Smooth muscle cell (in vitro differentiated cells): Measurements from ENCODE around the gene PRKAR1B. TPM values are rescaled to one million over a fixed set of nuclear protein-coding genes. Genes with fewer than 3 reads are reported as not detected.

Source experiments
- DNase-seq: peaks from one replicate; lab custom pipeline; 2025; ENCODE audit not compliant: unreplicated experiment; lab: John Stamatoyannopoulos, UW
- H2AFZ ChIP-seq: fragments of 200-600 bp; sonication (generic); 2 replicates; pipeline ENCODE4 v1.6.0; 2016; ENCODE audit warnings: antibody characterized with exemption, low read depth, mild to moderate bottlenecking
- H3F3A ChIP-seq: fragments of 200-600 bp; sonication (generic); 2 replicates; pipeline ENCODE4 v1.6.0; 2017; ENCODE audit warnings: antibody characterized with exemption, low read depth
- H3K27ac ChIP-seq: fragments of 200-600 bp; sonication (generic); 2 replicates; pipeline ENCODE4 v1.5.1; 2016; ENCODE audit warnings: low read depth, mild to moderate bottlenecking
- H3K27me3 ChIP-seq: fragments of 200-600 bp; sonication (generic); 2 replicates; pipeline ENCODE4 v1.6.1; 2016; ENCODE audit warnings: low read depth, mild to moderate bottlenecking
- H3K36me3 ChIP-seq: fragments of 200-600 bp; sonication (generic); 2 replicates; pipeline ENCODE4 v1.5.1; 2016; ENCODE audit warnings: low read depth
- H3K4me1 ChIP-seq: fragments of 200-600 bp; sonication (generic); 2 replicates; pipeline ENCODE4 v1.5.1; 2016; ENCODE audit warnings: low read depth
- H3K4me2 ChIP-seq: fragments of 200-600 bp; sonication (generic); 2 replicates; pipeline ENCODE4 v1.6.0; 2016; ENCODE audit warnings: mild to moderate bottlenecking
- H3K4me3 ChIP-seq: fragments of 200-600 bp; sonication (generic); 2 replicates; pipeline ENCODE4 v1.5.1; 2016; ENCODE audit warnings: mild to moderate bottlenecking
- H3K79me2 ChIP-seq: fragments of 200-600 bp; sonication (generic); 2 replicates; pipeline ENCODE4 v1.6.0; 2016; ENCODE audit warnings: low read depth, mild to moderate bottlenecking
- H3K9ac ChIP-seq: fragments of 200-600 bp; sonication (generic); 2 replicates; pipeline ENCODE4 v1.6.0; 2016; ENCODE audit warnings: low read depth
- H3K9me3 ChIP-seq: fragments of 200-600 bp; sonication (generic); replicated peaks from 2 replicates; pipeline ENCODE4 v1.5.1; 2016; ENCODE audit warnings: low read depth
- H4K20me1 ChIP-seq: fragments of 200-600 bp; sonication (generic); 2 replicates; pipeline ENCODE4 v1.6.0; 2016; ENCODE audit warnings: low read depth
- CTCF ChIP-seq: fragments of 200-600 bp; sonication (generic); IDR thresholded peaks from 2 replicates; pipeline ENCODE4 v1.5.1; 2017; ENCODE audit warnings: borderline replicate concordance, mild to moderate bottlenecking, antibody characterized with exemption; ENCODE audit not compliant: insufficient read depth, poor library complexity, severe bottlenecking
- WGBS: methylation state at CpG from one replicate; pipeline ENCODE4 v1.1.7; 2016; ENCODE audit warnings: low lambda C conversion rate; 5-methylcytosine and 5-hydroxymethylcytosine counted together
- polyA plus RNA-seq: library from polyadenylated mRNA; unstranded; fragments of >200 nt; fragmentation: Nextera tagmentation; extraction: Ambion mirVana; gene quantifications from 2 replicates; pipeline ENCODE4 v1.2.1, GENCODE V29; 2016
- total RNA-seq: library from RNA; depleted of rRNA; stranded (reverse); fragments of >200 nt; gene quantifications from 2 replicates; pipeline ENCODE4 v1.2.3, GENCODE V29; 2014

The PRKAR1B gene
- total and polyA plus RNA-seq, 2 experiments from 2014 or later: 5.3 to 10.1 TPM

- H2AFZ ChIP-seq: no peak overlapping the region
- no peak for TF ChIP-seq CTCF
- no peaks in the 10 kb centered on the region for H3F3A ChIP-seq
- H3K9ac ChIP-seq: no peak overlapping the region
- H3K27ac ChIP-seq: no peak overlapping the region
- no peaks in the 10 kb centered on the region for H3K36me3 ChIP-seq
- H3K27me3 ChIP-seq: no peaks in the 10 kb centered on the region
- 95% methylated on average over 11 of the region's 11 CpGs for WGBS
- H3K4me3 ChIP-seq: no peak overlapping the region
- no peak for DNase-seq
- no peaks in the 10 kb centered on the region for H3K4me1 ChIP-seq
- H3K4me2 ChIP-seq: no peak overlapping the region
- no peaks in the 10 kb centered on the region for H4K20me1 ChIP-seq
- no peaks in the 10 kb centered on the region for H3K79me2 ChIP-seq
- no peaks in the 10 kb centered on the region for H3K9me3 ChIP-seq
Measured at GRCh38 chr7:641966-642365, 85.1 kb downstream of the PRKAR1B start.

GRCh38 chr7:641269-641671, 85.8 kb downstream of the PRKAR1B start:
- H3K4me1 ChIP-seq: no peaks in the 10 kb centered on the region
- no peaks in the 10 kb centered on the region for H3K9me3 ChIP-seq
- H3F3A ChIP-seq: no peaks in the 10 kb centered on the region
- H3K4me2 ChIP-seq: no peak overlapping the region
- no peak overlapping the region for H3K27ac ChIP-seq
- H3K4me3 ChIP-seq: no peak overlapping the region
- no peak for TF ChIP-seq CTCF
- H3K27me3 ChIP-seq: no peaks in the 10 kb centered on the region
- 75% methylated on average over 16 of the region's 16 CpGs for WGBS
- H3K36me3 ChIP-seq: no peaks in the 10 kb centered on the region
- no peak overlapping the region for H3K9ac ChIP-seq
- H4K20me1 ChIP-seq: no peaks in the 10 kb centered on the region
- no peak overlapping the region for H2AFZ ChIP-seq
- no peak for DNase-seq
- H3K79me2 ChIP-seq: no peaks in the 10 kb centered on the region

DNA sequence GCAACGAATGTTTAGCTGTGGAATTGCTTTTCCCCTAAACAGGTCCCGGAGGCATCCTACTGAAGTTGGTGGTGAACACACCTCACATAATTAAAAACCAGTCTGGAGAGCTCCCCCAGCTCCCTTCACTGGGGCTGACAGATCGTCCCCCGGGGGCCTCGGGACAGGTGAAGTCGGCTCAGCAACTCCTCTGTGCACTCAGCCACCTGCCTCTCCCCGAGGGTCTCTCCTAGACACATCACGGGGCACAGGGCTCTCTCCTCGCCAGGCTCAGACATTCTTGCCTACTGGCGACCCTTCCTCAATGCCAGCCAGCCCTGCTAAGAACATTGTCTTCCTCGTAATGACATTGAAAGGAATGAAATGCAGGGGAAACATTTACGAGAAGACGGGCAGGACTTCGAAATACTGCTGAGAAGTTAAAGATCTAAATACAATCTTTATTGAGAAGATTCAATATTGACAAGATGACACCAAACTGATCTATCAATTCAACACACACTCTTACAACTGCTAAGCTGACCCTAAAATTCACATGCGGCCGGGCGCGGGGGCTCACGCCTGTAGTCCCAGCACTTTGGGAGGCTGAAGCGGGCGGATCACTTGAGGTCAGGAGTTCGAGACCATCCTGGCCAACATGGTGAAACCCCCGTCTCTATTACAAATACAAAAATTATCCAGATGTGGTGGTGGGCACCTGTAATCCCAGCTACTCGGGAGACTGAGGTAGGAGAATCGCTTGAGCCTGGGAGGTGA, 88.6 kb downstream of the PRKAR1B start:
- H2AFZ ChIP-seq: no peak overlapping the region
- no peaks in the 10 kb centered on the region for H3K9me3 ChIP-seq
- H3K9ac ChIP-seq: no peak overlapping the region
- H3F3A ChIP-seq: no peaks in the 10 kb centered on the region
- no peak for DNase-seq
- no peaks in the 10 kb centered on the region for H3K27me3 ChIP-seq
- no peaks in the 10 kb centered on the region for H3K36me3 ChIP-seq
- no peak overlapping the region for H3K4me2 ChIP-seq
- H3K79me2 ChIP-seq: no peaks in the 10 kb centered on the region
- TF ChIP-seq CTCF: no peak
- no peaks in the 10 kb centered on the region for H3K4me1 ChIP-seq
- no peaks in the 10 kb centered on the region for H4K20me1 ChIP-seq
- H3K27ac ChIP-seq: no peak overlapping the region
- H3K4me3 ChIP-seq: no peak overlapping the region
- WGBS: 90% methylated on average over 25 of the region's 25 CpGs

GRCh38 chr7:637826-638225, 89.3 kb downstream of the PRKAR1B start:
- H4K20me1 ChIP-seq: no peaks in the 10 kb centered on the region
- no peaks in the 10 kb centered on the region for H3K79me2 ChIP-seq
- no peak for DNase-seq
- no peaks in the 10 kb centered on the region for H3K36me3 ChIP-seq
- no peaks in the 10 kb centered on the region for H3K4me1 ChIP-seq
- H3F3A ChIP-seq: no peaks in the 10 kb centered on the region
- no peak overlapping the region for H3K27ac ChIP-seq
- no peak overlapping the region for H3K4me2 ChIP-seq
- no peaks in the 10 kb centered on the region for H3K27me3 ChIP-seq
- H3K9me3 ChIP-seq: no peaks in the 10 kb centered on the region
- no peak overlapping the region for H3K9ac ChIP-seq
- no peak overlapping the region for H2AFZ ChIP-seq
- 90% methylated on average over 12 of the region's 12 CpGs for WGBS
- H3K4me3 ChIP-seq: no peak overlapping the region
- TF ChIP-seq CTCF: no peak
